ENCODE results near the gene MFSD12. TPM values are rescaled to one million over a fixed set of nuclear protein-coding genes. Genes with fewer than 3 reads are reported as not detected.

Gene MFSD12
- total and polyA plus RNA-seq, 4 experiments from 2014 or later: 45.5 to 136 (median 91.3) TPM

- H3K36me3 Mint-ChIP-seq: peaks cover 2 to 13% of the 10 kb centered on the region in 2 donors
- POLR2A ChIA-PET (ENCODE audit: partially characterized antibody): interaction anchor here (1.1 to 1.3 kb wide), 2 partner anchors 10 to 40 kb away, joined by 4 read pairs; partner anchors contain the start of gene FZR1
- H3K36me3 ChIP-seq (ENCODE audit: insufficient read depth, low read length): peaks cover 9% of the 10 kb centered on the region
- H3K27ac ChIP-seq (ENCODE audit: low read depth, low read length): peak overlapping the region; percentile 6
- no peaks in the 10 kb centered on the region for H3K9me3 ChIP-seq (ENCODE audit: control insufficient read depth in 1 of 2, low read length in 2 of 2)
- H3K4me3 ChIP-seq (ENCODE audit: low read length in 2 of 2): no peak overlapping the region
- no peaks in the 10 kb centered on the region for H3K27me3 Mint-ChIP-seq
- no peaks in the 10 kb centered on the region for H3K27me3 ChIP-seq (ENCODE audit: insufficient read depth, low read length)
- H3K9me3 Mint-ChIP-seq: no peaks in the 10 kb centered on the region
- peaks cover 18 to 69% (median 34%) of the 10 kb centered on the region in 4 donors for H3K4me1 Mint-ChIP-seq
- intact Hi-C loops (cut with micrococcal nuclease): no loop called here
- CTCF ChIA-PET (ENCODE audit: partially characterized antibody): interaction anchor here (2.0 kb wide), 1 partner anchor 30 kb away, joined by 6 read pairs; no protein-coding TSS in a partner anchor
- no peak for DNase-seq
- peak overlapping the region; percentile 44 to 92 (median 78) for H3K27ac Mint-ChIP-seq
- H3K4me3 Mint-ChIP-seq: peak overlapping the region in 1 of 8 donors; percentile 13
- H3K4me1 ChIP-seq (ENCODE audit: insufficient read depth, low read length): peaks cover 19% of the 10 kb centered on the region
Observed at GRCh38 chr19:3515891-3516422, 41.4 kb downstream of the MFSD12 start.

GRCh38 chr19:3514930-3515329, 42.5 kb downstream of the MFSD12 start:
- intact Hi-C loops (cut with micrococcal nuclease): no loop called here
- H3K27ac Mint-ChIP-seq: peak overlapping the region in 2 of 7 donors; percentile 13 to 29
- H3K27ac ChIP-seq (ENCODE audit: low read depth, low read length): no peak overlapping the region
- ChIA-PET POLR2A (ENCODE audit: partially characterized antibody) (interaction anchor here (1.3 kb wide), 1 partner anchor 9 kb away, joined by 4 read pairs; the partner anchor contains the start of gene FZR1), CTCF (ENCODE audit: partially characterized antibody) (no interaction called here)
- H3K36me3 ChIP-seq (ENCODE audit: insufficient read depth, low read length): peaks cover 12% of the 10 kb centered on the region
- peaks cover 0 to 13% of the 10 kb centered on the region in 2 donors for H3K36me3 Mint-ChIP-seq
- peaks cover 29% of the 10 kb centered on the region for H3K4me1 ChIP-seq (ENCODE audit: insufficient read depth, low read length)
- H3K9me3 Mint-ChIP-seq: no peaks in the 10 kb centered on the region
- H3K9me3 ChIP-seq (ENCODE audit: control insufficient read depth in 1 of 2, low read length in 2 of 2): no peaks in the 10 kb centered on the region
- no peak overlapping the region for H3K4me3 ChIP-seq (ENCODE audit: low read length in 2 of 2)
- H3K4me1 Mint-ChIP-seq: peaks cover 19 to 76% (median 37%) of the 10 kb centered on the region in 4 donors
- no peaks in the 10 kb centered on the region for H3K27me3 ChIP-seq (ENCODE audit: insufficient read depth, low read length)
- no peak overlapping the region for H3K4me3 Mint-ChIP-seq
- no peak for DNase-seq
- H3K27me3 Mint-ChIP-seq: no peaks in the 10 kb centered on the region

- Mint-ChIP-seq H3K27me3 (no peaks in the 10 kb centered on the region), H3K9me3 (no peaks in the 10 kb centered on the region), H3K4me1 (peaks cover 27 to 86% (median 50%) of the 10 kb centered on the region in 4 donors), H3K36me3 (peaks cover 6 to 19% of the 10 kb centered on the region in 2 donors), H3K27ac (peak overlapping the region in 1 of 7 donors; percentile 61), H3K4me3 (peak overlapping the region in 1 of 8 donors; percentile 32)
- H3K36me3 ChIP-seq (ENCODE audit: insufficient read depth, low read length): peaks cover 8% of the 10 kb centered on the region
- H3K4me3 ChIP-seq (ENCODE audit: low read length in 2 of 2): no peak overlapping the region
- ChIA-PET POLR2A (ENCODE audit: partially characterized antibody) (no interaction called here), CTCF (ENCODE audit: partially characterized antibody) (no interaction called here)
- no peak overlapping the region for H3K27ac ChIP-seq (ENCODE audit: low read depth, low read length)
- no peaks in the 10 kb centered on the region for H3K27me3 ChIP-seq (ENCODE audit: insufficient read depth, low read length)
- peaks cover 43% of the 10 kb centered on the region for H3K4me1 ChIP-seq (ENCODE audit: insufficient read depth, low read length)
- DNase-seq: no peak
- no peaks in the 10 kb centered on the region for H3K9me3 ChIP-seq (ENCODE audit: control insufficient read depth in 1 of 2, low read length in 2 of 2)
- intact Hi-C loops (cut with micrococcal nuclease): no loop called here
Observed at GRCh38 chr19:3513229-3514140, 43.9 kb downstream of the MFSD12 start.

- peaks cover 49% of the 10 kb centered on the region for H3K4me1 ChIP-seq (ENCODE audit: insufficient read depth, low read length)
- peak overlapping the region in 1 of 7 donors; percentile 64 for H3K27ac Mint-ChIP-seq
- CTCF ChIA-PET (ENCODE audit: partially characterized antibody): no interaction called here
Observed at GRCh38 chr19:3512562-3513228, 44.7 kb downstream of the MFSD12 start.

DNA sequence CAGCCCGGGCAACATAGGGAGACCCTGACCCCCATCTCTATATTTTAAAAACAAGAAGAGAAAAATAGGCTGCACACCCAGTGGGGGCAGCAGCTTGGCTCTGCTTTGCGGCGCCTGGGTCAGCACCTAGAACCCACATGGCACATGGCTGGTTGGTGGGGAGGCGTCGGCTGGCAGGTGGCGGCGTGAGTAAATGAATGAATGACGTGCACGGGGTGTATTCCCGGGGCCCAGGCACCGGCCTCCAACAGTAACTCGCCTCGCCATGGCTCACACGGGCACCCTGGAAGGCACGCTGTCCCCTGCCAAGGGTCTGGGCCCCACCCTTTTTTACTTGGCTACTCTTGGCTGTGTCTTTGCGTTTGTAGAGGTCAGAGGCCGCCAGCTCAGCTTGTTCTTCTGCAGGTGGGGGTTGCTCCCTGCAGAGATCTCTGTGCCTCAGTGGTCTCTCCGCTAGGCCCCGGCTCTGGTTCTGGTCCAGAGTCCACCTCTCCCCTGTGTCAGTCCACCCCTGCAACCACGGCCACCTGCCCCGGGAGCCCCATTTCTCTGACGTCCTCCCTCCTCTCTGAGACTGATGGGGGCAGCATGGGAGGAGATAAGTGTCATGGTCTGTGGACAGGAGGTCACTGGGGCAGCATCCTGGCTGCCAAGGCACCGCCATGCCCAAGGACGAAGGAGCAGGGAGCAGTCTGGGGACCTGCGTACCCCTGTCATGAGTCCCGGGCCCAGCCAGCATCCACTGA, 45.7 kb downstream of the MFSD12 start:
- Mint-ChIP-seq H3K36me3 (peaks cover 6 to 24% of the 10 kb centered on the region in 2 donors), H3K4me3 (no peak overlapping the region), H3K9me3 (no peaks in the 10 kb centered on the region), H3K27me3 (no peaks in the 10 kb centered on the region), H3K4me1 (peaks cover 32 to 90% (median 58%) of the 10 kb centered on the region in 4 donors), H3K27ac (peak overlapping the region in 2 of 7 donors; percentile 56 to 58)
- intact Hi-C loops (cut with micrococcal nuclease): no loop called here
- ChIA-PET POLR2A (ENCODE audit: partially characterized antibody) (no interaction called here), CTCF (ENCODE audit: partially characterized antibody) (no interaction called here)
- no peaks in the 10 kb centered on the region for H3K27me3 ChIP-seq (ENCODE audit: insufficient read depth, low read length)
- H3K4me3 ChIP-seq (ENCODE audit: low read length in 2 of 2): no peak overlapping the region
- H3K36me3 ChIP-seq (ENCODE audit: insufficient read depth, low read length): peaks cover 8% of the 10 kb centered on the region
- no peaks in the 10 kb centered on the region for H3K9me3 ChIP-seq (ENCODE audit: control insufficient read depth in 1 of 2, low read length in 2 of 2)
- H3K4me1 ChIP-seq (ENCODE audit: insufficient read depth, low read length): peaks cover 50% of the 10 kb centered on the region
- DNase-seq: no peak
- H3K27ac ChIP-seq (ENCODE audit: low read depth, low read length): no peak overlapping the region

More at GRCh38 chr19:3512562-3513228, 44.7 kb downstream of the MFSD12 start:
- Mint-ChIP-seq H3K4me1 (peaks cover 27 to 85% (median 55%) of the 10 kb centered on the region in 4 donors), H3K4me3 (peak overlapping the region in 1 of 8 donors; percentile 48), H3K9me3 (no peaks in the 10 kb centered on the region), H3K36me3 (peaks cover 6 to 19% of the 10 kb centered on the region in 2 donors), H3K27me3 (no peaks in the 10 kb centered on the region)
- H3K4me3 ChIP-seq (ENCODE audit: low read length in 2 of 2): no peak overlapping the region
- no peaks in the 10 kb centered on the region for H3K27me3 ChIP-seq (ENCODE audit: insufficient read depth, low read length)
- POLR2A ChIA-PET (ENCODE audit: partially characterized antibody): no interaction called here
- DNase-seq: no peak
- peaks cover 8% of the 10 kb centered on the region for H3K36me3 ChIP-seq (ENCODE audit: insufficient read depth, low read length)
- H3K27ac ChIP-seq (ENCODE audit: low read depth, low read length): no peak overlapping the region
- H3K9me3 ChIP-seq (ENCODE audit: control insufficient read depth in 1 of 2, low read length in 2 of 2): no peaks in the 10 kb centered on the region
- intact Hi-C loops (cut with micrococcal nuclease): no loop called here

- H3K9me3 Mint-ChIP-seq: no peaks in the 10 kb centered on the region
- no peak overlapping the region for H3K4me3 ChIP-seq (ENCODE audit: low read length in 2 of 2)
- CTCF ChIA-PET (ENCODE audit: partially characterized antibody): no interaction called here
- peaks cover 6 to 27% of the 10 kb centered on the region in 2 donors for H3K36me3 Mint-ChIP-seq
- H3K27me3 Mint-ChIP-seq: no peaks in the 10 kb centered on the region
- peaks cover 8% of the 10 kb centered on the region for H3K36me3 ChIP-seq (ENCODE audit: insufficient read depth, low read length)
- intact Hi-C loops (cut with micrococcal nuclease): no loop called here
- DNase-seq: no peak
- H3K4me1 Mint-ChIP-seq: peaks cover 30 to 83% (median 57%) of the 10 kb centered on the region in 4 donors
- peaks cover 41% of the 10 kb centered on the region for H3K4me1 ChIP-seq (ENCODE audit: insufficient read depth, low read length)
- H3K27me3 ChIP-seq (ENCODE audit: insufficient read depth, low read length): no peaks in the 10 kb centered on the region
- peak overlapping the region in 1 of 7 donors; percentile 41 for H3K27ac Mint-ChIP-seq
- POLR2A ChIA-PET (ENCODE audit: partially characterized antibody): no interaction called here
- no peak overlapping the region for H3K27ac ChIP-seq (ENCODE audit: low read depth, low read length)
- no peaks in the 10 kb centered on the region for H3K9me3 ChIP-seq (ENCODE audit: control insufficient read depth in 1 of 2, low read length in 2 of 2)
- H3K4me3 Mint-ChIP-seq: no peak overlapping the region
Observed at GRCh38 chr19:3510727-3511126, 46.7 kb downstream of the MFSD12 start.
